Endothelial cell of umbilical vein (primary cell): Measurements from ENCODE around the gene MT1E.
A peak's percentile ranks its signal among the peaks of the same experiment; 100 is the strongest.

ENCODE experiments used
- EZH2 ChIP-seq: IDR thresholded peaks from 2 replicates; pipeline ENCODE4 v1.6.1; 2012; ENCODE audit warnings: borderline replicate concordance, low read depth, mild to moderate bottlenecking, moderate library complexity, low read length, inconsistent platforms; ENCODE audit not compliant: severe bottlenecking
- GATA2 ChIP-seq: IDR thresholded peaks from 2 replicates; pipeline ENCODE4 v1.7.0; 2011; ENCODE audit warnings: low read depth, mild to moderate bottlenecking, moderate library complexity, mixed read lengths, low read length; ENCODE audit not compliant: insufficient read length, insufficient read depth
- JUN ChIP-seq: IDR thresholded peaks from 2 replicates; pipeline ENCODE4 v1.6.1; 2011; ENCODE audit warnings: borderline replicate concordance, low read depth; ENCODE audit not compliant: insufficient read length, insufficient read depth
- MYC ChIP-seq: IDR thresholded peaks from one replicate; pipeline ENCODE4 v1.6.1; 2011; ENCODE audit warnings: mild to moderate bottlenecking, low read depth, low read length
- POLR2A ChIP-seq: IDR thresholded peaks from 2 replicates; pipeline ENCODE4 v1.6.1; 2012; ENCODE audit warnings: low read depth, mild to moderate bottlenecking, control low read depth, low read length
- POLR2AphosphoS5 ChIP-seq: IDR thresholded peaks from 2 replicates; pipeline ENCODE4 v1.6.1; 2012; ENCODE audit warnings: low read depth, mild to moderate bottlenecking, control low read depth, low read length, moderate library complexity; ENCODE audit not compliant: insufficient read depth
- TF ChIP-seq, protein P1 (sequence below), 2 donors: IDR thresholded peaks; 1 replicate in 1 of 2; 2 replicates in 1 of 2; pipeline ENCODE4 v1.5.1; 2011; ENCODE audit warnings: low read length in 2 of 2, mild to moderate bottlenecking in 2 of 2, moderate library complexity in 2 of 2, control low read depth in 1 of 2, inconsistent platforms in 1 of 2, low read depth in 1 of 2; ENCODE audit not compliant: insufficient read depth in 1 of 2; ENCODE audit errors: extremely low read depth in 1 of 2
- TF ChIP-seq, protein P2 (sequence below): IDR thresholded peaks from 2 replicates; pipeline ENCODE4 v1.6.1; 2011; ENCODE audit not compliant: insufficient read depth, insufficient read length

- peak; percentile 94 for TF ChIP-seq POLR2A
- TF ChIP-seq, protein P1, sequence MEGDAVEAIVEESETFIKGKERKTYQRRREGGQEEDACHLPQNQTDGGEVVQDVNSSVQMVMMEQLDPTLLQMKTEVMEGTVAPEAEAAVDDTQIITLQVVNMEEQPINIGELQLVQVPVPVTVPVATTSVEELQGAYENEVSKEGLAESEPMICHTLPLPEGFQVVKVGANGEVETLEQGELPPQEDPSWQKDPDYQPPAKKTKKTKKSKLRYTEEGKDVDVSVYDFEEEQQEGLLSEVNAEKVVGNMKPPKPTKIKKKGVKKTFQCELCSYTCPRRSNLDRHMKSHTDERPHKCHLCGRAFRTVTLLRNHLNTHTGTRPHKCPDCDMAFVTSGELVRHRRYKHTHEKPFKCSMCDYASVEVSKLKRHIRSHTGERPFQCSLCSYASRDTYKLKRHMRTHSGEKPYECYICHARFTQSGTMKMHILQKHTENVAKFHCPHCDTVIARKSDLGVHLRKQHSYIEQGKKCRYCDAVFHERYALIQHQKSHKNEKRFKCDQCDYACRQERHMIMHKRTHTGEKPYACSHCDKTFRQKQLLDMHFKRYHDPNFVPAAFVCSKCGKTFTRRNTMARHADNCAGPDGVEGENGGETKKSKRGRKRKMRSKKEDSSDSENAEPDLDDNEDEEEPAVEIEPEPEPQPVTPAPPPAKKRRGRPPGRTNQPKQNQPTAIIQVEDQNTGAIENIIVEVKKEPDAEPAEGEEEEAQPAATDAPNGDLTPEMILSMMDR (IDR thresholded peaks at IDR 0.05; ENCODE audit: extremely low read depth in 1 of 2, insufficient read depth in 1 of 2, low read depth in 1 of 2, low read length in 2 of 2), result no peak
- TF ChIP-seq EZH2, result no peak
- TF ChIP-seq MYC, result peak; percentile 49
- TF ChIP-seq, protein P2, sequence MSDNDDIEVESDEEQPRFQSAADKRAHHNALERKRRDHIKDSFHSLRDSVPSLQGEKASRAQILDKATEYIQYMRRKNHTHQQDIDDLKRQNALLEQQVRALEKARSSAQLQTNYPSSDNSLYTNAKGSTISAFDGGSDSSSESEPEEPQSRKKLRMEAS, result peak; percentile 40
- TF ChIP-seq GATA2, result peak; percentile 60
- TF ChIP-seq JUN, result peak; percentile 59
- TF ChIP-seq POLR2AphosphoS5, result peak; percentile 99
Observed at GRCh38 chr16:56607109-56607618, 18.4 kb upstream of the MT1E start.
